Activated CD4-positive, alpha-beta T cell treated with anti-CD3 and anti-CD28 coated beads, Interleukin-2, amount 50 U/mL, for 4 hours (primary cell): Measurements from ENCODE around the gene TMEM25.
A peak's percentile ranks its signal among the peaks of the same experiment; 100 is the strongest.
"Not testable (repeated sequence)": the region's sequence is repeated elsewhere in the genome, so short reads cannot be mapped to it uniquely, and the experiment has no call there.

Source experiments
- DNase-seq, 2 experiments: peaks; one replicate each; pipeline ENCODE4 v3.0.0-alpha.2; 2020

TMEM25 gene

DNA sequence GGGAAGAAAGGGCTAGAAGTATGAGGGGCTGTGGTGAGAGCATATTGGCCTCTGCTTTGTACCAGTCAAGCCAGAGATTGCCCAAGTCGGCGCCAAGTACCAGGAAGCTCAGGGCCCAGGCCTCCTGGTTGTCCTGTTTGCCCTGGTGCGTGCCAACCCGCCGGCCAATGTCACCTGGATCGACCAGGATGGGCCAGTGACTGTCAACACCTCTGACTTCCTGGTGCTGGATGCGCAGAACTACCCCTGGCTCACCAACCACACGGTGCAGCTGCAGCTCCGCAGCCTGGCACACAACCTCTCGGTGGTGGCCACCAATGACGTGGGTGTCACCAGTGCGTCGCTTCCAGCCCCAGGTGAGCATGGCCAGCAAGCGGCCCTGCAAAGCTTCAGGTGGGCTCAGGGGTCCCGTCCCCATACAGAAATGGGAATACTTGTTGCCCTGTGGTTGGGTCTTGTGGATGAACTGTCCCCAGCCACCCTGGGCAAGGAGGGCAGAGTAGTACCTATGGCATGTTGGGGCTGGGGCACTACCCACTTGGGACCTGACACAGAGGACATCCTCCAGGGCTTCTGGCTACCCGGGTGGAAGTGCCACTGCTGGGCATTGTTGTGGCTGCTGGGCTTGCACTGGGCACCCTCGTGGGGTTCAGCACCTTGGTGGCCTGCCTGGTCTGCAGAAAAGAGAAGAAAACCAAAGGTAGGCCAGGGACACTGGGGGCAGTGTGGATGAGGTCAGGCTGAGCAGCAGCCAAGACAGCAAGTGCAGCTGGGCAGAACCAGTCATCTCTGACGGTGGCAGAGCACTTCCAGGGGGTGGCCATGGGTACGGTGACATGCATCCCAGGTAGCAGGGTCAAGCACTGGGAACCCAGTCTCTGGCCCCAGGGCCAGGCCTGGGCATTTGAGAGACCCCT, 2.1 kb downstream of the TMEM25 start:
- no peak for DNase-seq

DNA sequence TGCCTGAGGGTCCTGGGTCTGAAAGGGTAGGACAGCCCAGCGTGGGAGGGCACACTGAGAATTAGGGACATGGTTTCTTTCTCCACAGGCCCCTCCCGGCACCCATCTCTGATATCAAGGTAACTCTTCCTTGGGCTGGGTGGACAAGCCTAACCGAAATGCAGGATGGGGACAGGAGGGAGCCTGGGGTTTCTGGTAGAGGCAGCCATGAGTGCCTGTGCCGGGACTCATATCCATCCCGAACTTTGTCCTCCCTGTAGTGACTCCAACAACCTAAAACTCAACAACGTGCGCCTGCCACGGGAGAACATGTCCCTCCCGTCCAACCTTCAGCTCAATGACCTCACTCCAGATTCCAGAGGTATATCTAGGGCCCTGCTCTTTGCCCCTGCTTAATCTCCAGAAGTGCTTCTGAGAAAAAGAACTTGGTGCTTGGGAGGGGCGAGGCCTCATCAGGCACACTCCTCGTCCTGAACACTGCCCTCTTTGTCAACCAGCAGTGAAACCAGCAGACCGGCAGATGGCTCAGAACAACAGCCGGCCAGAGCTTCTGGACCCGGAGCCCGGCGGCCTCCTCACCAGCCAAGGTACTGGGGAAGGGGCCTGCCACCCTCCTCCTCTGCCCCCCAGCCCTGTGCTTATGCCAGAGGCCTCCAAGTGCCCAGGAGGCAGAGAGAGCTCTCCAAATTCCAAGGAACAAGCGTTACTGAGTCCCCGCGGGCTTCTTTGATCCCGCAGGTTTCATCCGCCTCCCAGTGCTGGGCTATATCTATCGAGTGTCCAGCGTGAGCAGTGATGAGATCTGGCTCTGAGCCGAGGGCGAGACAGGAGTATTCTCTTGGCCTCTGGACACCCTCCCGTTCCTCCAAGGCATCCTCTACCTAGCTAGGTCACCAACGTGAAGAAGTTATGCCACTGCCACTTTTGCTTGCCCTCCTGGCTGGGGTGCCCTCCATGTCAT, 3.1 kb downstream of the TMEM25 start:
- no peak for DNase-seq

DNA sequence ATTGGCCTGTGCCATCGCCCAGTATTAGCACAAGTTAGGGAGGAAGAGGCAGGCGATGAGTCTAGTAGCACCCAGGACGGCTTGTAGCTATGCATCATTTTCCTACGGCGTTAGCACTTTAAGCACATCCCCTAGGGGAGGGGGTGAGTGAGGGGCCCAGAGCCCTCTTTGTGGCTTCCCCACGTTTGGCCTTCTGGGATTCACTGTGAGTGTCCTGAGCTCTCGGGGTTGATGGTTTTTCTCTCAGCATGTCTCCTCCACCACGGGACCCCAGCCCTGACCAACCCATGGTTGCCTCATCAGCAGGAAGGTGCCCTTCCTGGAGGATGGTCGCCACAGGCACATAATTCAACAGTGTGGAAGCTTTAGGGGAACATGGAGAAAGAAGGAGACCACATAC, 4.3 kb downstream of the TMEM25 start:
- DNase-seq: no peak

DNA sequence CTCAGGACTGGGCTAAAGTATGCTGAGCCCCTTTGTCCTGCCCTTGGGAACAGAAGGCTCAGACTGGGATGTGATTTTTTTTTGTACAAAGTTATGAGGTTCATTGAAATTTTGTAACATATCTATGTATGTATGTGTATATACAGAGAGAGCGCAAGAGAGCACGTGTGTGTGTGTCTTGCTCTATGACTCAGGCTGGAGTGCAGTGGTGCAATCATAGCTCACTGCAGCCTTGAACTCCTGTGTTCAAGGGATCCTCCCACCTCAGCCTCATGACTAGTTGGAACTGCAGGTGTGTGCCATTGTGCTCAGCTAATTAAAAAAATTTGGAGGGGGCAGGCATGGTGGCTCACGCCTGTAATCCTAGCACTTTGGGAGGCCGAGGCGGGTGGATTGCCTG, 5.7 kb downstream of the TMEM25 start:
- DNase-seq: no peak

DNA sequence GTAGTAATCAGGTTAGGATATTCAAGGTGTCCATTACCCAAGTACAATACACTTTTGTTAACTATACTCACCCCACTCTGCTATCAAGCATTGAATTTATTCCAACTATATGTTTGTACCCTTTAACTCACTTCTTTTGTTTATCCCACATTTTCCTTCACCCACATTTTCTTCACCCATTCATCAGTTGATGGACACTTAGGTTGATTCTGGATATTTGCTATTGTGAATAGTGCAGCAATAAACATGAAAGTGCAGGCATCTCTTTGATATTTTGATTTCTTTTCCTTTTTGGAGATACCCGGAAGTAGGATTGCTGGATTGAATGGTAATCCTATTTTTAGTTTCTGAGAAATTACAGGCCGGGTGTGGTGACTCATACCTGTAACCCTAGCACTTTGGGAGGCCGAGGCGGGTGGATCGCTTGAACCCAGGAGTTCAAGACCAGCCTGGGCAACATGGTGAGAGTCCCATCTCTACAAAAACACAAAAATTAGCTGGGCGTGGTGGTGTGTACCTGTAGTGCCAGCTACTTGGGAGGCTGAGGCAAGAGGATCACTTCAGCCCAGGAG, 6.5 kb downstream of the TMEM25 start:
- no peak for DNase-seq

DNA sequence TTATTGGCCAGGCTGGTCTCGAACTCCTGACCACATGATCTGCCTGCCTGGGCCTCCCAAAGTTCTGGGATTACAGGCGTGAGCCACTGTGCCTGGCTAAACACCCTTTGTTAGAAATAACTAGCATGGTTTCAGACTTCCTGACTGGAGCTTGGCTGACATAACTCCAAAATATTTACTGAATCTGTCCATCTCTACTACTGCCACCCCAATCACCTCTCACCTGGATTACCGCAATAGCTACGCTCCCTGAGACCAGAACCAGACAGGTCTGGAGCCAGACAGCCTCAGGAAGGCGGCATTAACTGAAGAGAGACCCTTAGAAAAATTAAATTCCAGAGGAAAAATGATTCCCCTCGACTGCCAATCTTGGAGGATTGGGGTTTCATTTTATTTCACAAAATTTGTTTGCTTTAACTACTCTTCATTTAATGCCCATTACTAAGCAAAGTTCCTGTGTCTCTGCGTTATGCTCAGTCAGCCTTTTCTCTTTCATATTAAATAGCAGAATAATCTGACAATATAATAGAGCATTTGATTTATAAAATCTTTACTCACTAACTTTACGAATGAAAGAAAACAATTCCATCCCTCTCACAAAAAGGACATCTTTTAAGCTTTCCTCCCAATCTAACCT, 13.1 kb downstream of the TMEM25 start:
- no peak for DNase-seq

DNA sequence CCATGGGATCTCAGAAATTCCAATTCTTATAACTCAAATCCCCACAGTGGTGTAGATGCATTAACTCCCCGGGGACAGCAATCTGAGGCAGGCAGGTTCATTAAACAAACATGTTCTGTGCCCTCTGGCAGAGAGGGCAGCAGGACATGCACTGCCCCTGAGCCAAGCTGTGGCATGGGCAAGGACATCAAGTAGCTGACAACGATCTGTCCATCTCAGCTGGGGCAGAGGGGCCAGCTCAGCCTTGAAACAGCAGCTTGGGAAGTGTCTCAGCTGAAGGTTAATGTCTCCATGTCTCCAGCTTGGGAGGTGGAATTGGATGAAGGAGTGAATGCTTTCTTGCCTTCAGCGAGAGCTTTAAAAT, 13.6 kb downstream of the TMEM25 start:
- DNase-seq: no peak

DNA sequence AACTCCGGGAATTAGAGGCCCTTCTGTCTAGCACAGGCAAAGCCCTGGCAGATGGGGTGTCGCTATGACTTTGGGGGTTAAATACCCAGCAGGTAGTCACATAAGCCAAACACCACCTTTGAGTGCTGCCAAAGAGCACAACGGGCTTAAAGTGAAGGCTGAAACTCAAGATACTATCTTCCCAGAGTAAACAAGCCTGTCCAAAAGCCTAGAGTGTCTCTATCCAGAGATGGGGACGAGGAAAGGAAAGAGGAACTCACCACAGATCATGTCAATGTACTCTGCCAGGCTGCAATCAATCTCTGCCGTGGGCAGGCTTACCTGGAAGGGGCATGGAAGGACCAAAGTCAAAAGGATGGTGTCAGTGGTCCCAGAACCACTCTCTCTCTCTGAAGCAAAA, 14.5 kb downstream of the TMEM25 start:
- DNase-seq: no peak

DNA sequence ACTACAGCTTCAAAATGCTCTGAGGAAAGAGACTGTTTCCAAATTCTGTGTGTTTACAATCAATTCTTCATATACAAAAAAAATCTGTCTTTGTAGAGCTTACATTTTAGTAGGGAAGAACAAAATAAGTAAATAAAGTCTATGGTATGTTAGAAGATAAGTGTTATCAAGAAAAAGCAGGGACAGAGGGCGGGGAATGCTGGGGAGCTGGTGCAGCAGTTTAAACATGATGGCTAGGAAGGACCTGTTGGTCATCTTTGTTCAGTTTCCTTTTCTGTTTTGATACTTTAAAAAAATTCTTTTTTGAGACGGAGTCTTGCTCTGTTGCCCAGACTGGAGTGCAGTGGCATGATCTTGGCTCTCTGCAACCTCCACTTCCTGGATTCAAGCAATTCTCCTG, 16.1 kb downstream of the TMEM25 start:
- DNase-seq: no peak

DNA sequence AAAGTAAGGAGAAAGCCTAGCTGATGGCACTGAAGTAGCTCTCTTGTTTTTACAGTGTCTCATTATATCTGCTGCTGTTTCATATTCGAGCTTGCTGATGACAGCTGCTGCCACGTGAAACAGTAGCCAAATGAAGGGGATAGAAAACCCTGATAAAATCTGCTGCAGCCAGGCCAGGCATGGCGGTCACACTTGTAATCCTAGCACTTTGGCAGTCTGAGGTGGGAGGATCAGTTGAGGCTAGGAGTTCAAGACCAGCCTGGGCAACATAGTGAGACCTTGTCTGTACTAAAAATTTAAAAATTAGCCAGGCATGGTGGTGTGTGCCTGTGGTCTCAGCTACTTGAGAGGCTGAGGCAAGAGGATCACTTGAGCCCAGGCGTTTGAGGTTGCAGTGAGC, 21.3 kb downstream of the TMEM25 start:
- no peak for DNase-seq

DNA sequence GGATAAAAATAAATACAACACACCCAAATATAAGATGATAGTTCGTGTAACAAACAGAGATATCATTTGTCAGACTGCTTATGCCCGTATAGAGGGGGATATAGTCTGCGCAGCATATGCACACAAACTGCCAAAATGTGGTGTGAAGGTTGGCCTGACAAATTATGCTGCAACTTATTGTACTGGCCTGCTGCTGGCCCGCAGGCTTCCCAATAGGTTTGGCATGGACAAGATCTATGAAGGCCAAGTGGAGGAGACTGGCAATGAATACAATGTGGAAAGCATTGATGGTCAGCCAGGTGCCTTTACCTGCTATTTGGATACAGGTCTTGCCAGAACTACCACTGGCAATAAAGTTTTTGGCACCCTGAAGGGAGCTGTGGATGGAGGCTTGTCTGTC, 29.8 kb downstream of the TMEM25 start:
- DNase-seq: no peak

DNA sequence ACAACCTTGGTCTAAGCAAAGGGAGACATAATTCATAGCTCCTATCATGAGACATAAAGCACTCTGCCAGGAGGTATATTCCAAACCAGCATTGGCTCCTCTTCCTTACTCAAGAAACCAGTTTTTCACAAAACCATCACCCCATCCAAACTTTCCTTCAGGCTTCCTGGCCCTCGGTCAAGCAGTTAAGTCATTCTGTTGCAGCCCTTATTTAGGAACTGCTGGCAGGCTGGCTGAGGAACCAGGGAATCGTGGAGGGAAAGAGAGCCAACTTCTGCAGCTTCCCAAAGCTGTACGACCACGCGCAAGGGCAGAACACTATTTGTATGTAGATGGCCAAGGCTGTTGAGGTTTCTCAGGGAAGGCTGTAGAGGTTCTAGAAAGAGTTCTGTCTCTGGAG, 34.1 kb downstream of the TMEM25 start:
- DNase-seq: no peak

DNA sequence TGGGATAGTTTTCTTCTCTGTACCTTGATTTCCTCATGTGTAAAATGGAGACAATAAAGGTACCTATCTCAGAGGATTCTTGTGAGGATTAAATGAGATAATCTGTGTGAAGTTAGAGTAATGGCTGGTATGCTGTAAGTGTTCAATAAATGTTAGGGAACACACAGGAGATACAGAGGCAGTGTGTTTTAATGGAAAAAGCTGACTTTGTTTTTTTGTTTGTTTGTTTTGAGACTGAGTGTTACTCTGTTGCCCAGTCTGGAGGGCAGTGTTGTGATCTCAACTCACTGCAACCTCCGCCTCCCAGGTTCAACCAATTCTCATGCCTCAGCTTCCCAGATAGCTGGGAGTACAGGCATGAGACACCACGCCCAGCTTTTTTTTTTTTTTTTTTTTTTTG, 38.7 kb downstream of the TMEM25 start:
- DNase-seq: no peak

DNA sequence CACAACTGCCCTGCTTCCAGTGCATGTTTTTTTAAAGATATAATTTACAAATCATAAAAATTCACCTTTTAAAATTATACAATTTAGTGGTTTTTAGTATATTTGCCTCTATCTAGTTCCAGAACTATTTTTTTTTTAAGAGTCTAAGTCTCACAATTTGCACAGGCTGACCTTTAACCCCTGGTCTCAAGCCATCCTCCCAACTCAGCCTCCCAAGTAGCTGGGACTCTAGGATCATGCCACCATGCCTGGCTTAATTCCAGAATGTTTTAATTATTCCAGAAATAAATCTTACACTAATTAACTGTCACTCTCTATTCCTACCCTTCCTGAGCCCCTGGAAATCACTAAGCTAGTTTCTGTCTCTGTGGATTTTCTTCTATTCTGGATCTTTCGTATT, 39.8 kb downstream of the TMEM25 start:
- no peak for DNase-seq

DNA sequence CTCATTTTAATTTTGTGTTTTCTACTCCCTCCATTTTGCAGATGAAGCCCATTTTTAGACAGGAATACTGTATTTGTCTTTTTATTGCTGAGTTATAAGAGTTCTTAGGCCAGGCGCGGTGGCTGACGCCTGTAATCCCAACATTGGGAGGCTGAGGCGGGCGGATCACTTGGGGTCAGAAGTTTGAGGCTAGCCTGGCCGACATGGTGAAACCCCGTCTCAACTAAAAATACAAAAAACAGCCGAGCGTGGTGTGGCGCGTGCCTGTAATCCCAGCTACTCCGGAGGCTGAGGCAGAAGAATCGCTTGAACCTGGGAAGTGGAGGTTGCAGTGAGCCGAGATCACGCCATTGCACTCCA, 40.7 kb downstream of the TMEM25 start:
- peak in 1 of 2 experiments; percentile 6 for DNase-seq

DNA sequence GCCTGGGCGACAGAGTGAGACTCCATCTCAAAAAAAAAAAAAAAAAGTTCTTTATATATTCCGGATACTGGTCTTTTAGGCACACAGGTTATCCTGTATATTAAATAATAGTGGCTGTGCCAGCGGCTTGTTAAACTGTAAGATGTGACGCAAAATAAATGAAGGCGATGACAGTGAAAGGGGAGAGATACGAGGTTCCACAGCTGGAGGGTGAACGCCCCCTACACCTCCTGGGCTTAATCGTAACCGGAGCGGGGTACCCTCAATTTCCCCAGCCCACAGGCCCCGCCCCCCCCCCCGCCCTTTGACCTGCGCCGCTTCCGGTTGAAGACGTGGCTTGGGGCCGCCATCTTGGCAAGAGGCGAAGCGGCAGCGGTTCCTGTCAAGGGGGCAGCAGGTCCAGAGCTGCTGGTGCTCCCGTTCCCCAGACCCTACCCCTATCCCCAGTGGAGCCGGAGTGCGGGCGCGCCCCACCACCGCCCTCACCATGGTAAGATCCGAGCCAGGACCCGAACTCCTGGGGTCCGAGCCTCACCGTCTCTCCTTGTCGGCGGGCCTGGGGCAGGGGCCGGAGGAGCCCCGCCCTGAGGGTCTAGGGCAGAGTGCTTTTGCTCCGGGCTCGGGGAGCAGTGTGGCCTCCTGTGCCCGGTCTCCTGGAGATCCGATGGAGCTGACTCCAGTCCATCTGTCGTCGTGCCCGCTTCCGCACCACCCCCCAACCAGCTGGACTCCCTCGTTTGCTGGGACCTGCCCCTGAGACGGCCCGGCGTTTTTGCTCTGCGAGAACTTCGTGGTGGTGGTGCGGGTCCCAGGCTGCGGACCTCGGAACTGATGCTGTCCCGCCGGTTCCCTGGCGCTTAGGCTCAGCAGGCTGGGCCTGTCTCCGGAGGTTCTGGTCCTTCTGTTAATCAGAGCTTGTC, 41.3 kb downstream of the TMEM25 start, which contains the start of gene ARCN1:
Gene ARCN1 (plus strand): TSS at position 349 of the 920 bp plus-strand sequence. CDS start 139 bp downstream, at position 488.
- peak; percentile 67 to 70 for DNase-seq

DNA sequence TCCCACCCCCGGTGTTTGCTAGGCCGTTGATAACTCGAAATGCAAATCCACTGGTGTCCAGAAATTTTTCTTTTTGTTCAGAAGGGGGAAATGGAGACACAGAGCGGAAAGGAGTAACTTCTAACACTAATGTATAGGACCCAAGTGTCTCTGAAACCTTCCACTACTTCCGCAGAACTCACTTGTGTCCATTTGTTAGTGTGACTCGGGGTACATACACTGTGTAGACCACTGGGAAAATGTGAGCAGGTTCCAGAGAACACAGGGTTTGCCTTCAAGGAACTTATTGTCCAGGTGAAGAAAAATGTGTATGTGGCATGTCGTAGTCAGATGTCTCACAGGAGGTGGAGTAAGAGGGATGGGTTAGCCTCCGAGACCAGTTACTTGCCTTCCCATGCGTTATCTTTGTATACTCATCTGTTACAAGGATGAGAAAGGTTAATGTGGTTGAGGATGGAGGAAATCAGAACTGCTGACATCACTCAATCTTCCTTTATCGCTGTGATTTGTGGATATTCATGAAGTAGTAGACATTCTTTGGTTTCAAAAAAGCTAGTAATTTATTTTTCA, 42.1 kb downstream of the TMEM25 start:
- peak; percentile 2 to 18 for DNase-seq

DNA sequence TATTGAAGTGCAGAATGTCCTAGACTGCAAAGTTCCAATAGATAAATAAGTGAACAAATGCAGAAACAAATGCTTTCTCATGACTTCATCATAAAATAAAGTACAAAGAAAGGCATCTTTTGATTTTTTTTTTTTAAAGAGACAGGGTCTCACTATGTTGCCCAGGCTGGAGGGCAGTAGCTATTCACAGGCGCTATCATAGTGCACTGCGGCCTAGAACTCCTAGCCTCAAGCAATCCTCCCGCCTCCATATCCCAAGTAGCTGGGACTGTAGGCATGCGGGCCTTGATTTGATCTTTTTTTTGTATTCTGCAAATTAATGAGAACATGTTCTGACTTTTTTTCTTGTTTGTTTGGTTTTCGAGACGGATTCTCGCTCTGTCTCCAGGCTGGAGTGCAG, 43.6 kb downstream of the TMEM25 start:
- DNase-seq: no peak

DNA sequence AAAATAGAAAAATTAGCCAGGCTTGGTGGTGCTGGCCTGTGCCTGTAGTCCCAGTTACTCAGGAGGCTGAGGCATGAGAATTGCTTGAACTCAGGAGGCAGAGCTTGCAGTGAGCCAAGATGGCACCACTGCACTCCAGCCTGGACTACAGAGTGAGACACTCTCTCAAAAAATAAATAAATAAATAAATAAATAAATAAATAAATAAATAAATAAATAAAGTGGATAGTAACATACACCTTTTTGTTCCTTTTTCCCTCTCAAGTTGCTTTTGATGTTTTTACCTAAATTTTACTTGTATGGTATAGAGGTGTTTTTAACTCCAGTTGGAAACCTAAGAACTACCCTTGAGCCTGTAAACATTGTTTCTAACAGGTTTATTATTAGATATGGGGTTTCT, 47.0 kb downstream of the TMEM25 start:
- DNase-seq: not testable (repeated sequence)

DNA sequence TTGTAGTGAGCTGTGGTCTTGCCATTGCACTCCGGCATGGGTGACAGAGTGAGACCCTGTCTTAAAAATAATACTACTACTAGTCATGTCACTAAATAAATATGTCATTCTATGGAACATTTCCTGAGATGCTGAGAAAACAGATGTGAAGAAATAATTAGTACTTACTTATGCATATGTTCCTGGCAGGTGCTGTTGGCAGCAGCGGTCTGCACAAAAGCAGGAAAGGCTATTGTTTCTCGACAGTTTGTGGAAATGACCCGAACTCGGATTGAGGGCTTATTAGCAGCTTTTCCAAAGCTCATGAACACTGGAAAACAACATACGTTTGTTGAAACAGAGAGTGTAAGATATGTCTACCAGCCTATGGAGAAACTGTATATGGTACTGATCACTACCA, 50.1 kb downstream of the TMEM25 start:
- DNase-seq: no peak
